SK-MEL-5 (cell line): ENCODE data around the gene MS4A13. TPM values are rescaled to one million over a fixed set of nuclear protein-coding genes. Genes with fewer than 3 reads are reported as not detected.
"Not testable (repeated sequence)": the region's sequence is repeated elsewhere in the genome, so short reads cannot be mapped to it uniquely, and the experiment has no call there.

Source experiments
- DNase-seq: peaks from one replicate; pipeline ENCODE4 v3.0.0-alpha.2; 2016; ENCODE audit warnings: low read depth, low spot score
- in situ Hi-C: cut with HindIII; loops from 2 replicates; pipeline ENCODE4 v1.10.0; 2016; ENCODE audit warnings: low sequenced_read_pairs, high pct_unique_total_duplicates, low pct_unique_long_range_greater_than_20kb
- polyA plus RNA-seq, 2 experiments: library from polyadenylated mRNA; depleted of rRNA; stranded (reverse); fragments of >200 nt; gene quantifications; 2 replicates each; pipeline ENCODE4 v1.2.3, GENCODE V29; 2015
- total RNA-seq: library from RNA; depleted of rRNA; stranded (reverse); fragments of >200 nt; shearing (Covaris generic); gene quantifications from 2 replicates; pipeline ENCODE4 v1.2.3, GENCODE V29; 2014; rRNA removed

The MS4A13 gene
- not detected in 2 replicates for total RNA-seq
- not detected in 2 replicates for polyA plus RNA-seq (2015; cell fraction: cytosol; rRNA removed)
- polyA plus RNA-seq (2015; cell fraction: nucleus; rRNA removed), result not detected in 2 replicates

DNA sequence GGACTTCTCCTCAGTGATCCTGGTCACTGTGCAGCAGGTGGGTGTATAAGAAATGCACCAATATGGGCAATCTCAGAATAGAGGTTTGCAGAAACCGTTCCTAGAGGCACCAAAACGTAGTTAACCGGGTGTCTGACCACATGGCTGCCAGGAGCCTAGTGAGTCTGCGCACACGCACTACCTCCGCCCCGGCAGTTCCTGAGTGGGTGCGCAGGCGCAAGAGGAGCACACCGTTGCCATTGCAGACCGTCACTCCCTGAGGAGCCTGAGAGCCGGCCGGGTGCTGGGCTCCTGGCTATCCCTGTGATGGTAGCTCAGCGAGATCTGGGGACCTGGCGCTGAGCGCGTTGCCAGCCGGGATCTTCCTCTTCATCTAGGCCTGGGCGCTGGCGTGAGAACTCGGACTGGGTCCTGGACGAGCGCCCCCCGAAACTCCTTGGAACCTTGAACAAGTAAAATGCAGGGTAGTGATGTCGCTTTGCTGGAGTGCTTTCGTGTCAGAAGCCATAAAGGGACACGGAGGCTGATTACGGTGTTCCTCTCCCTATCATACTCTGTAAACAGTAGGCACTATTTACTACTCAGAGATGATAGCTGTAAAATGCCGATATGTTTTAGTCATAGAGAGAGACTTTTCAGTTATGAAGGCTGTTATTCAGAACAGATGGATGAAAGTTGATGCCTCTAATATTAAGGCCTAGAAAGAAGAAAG lies at the start of gene MS4A13:
TSS of gene MS4A13 (plus strand) at position 249 of the 712 bp plus-strand sequence. CDS start 2,692 bp downstream, outside the sequence.
- in situ Hi-C loops, result no loop called here

DNA sequence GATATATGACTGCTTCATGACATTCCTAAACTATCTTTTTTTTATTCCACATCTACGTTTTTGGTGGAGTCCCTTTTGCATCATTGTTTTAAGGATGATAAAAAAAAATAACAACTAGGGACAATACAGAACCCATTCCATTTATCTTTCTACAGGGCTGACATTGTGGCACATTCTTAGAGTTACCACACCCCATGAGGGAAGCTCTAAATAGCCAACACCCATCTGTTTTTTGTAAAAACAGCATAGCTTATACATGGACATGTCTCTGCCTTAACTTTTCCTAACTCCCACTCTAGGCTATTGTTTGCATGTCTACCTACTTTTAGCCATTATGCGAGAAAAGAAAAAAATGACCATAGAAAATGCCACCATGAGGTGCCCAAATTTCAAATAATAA lies 46.4 kb upstream of the MS4A13 start:
- DNase-seq, result no peak
- in situ Hi-C loops, result no loop called here

More for the DNA sequence above, at the start of gene MS4A13:
- DNase-seq, result no peak

- in situ Hi-C loops, result no loop called here
- peak; percentile 3 for DNase-seq
These were observed 45.5 kb upstream of the MS4A13 start for GRCh38 chr11:60469723-60470122.

- in situ Hi-C loops, result no loop called here
- DNase-seq, result no peak
These were observed 38.2 kb upstream of the MS4A13 start for GRCh38 chr11:60477035-60477445.

DNA sequence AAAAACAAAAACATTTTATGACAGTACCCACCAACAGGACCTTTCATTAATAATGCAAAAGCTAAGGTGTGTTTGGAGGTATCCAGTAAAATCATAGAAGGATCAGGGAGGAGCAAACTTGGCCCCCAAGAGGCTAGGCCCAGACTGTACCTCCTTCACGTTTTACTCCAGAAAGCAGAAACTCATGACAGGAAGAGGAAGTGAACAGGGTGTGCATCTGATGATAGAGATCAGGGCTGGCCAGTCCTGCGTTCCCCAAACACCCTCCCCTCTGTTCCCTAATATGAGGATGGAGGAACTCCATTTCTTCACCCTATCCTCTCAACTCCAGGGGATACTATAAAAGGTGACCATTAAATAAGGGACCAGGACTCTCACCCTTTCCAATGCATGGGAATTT lies 32.8 kb upstream of the MS4A13 start:
- no peak for DNase-seq
- in situ Hi-C loops, result no loop called here

- in situ Hi-C loops, result no loop called here
- DNase-seq, result peak; percentile 67
These were observed 29.2 kb upstream of the MS4A13 start for GRCh38 chr11:60485987-60486386.

DNA sequence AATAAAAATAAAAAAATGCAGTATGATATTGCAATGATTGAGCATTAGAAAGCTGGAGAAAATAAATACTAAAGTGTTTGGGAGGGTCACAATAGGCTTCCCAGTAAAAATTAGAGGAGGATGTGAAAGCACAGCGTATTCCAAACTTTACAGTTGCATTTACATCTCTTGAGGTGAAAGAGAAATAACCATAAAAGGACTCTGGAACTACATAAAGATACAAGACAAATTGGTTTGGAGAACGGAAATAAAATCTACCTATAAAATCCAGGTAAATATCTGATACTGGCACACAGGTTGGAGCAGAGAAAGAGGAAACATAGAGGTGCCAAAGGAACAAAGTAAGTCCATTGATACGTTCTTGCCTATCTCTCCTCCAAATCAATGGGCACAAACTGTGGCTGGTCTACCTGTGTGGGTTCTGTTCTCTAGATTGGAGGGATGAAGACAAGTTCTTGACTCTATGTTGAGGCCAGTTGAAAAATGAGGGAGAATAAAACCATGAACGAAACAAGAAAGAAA lies 22.6 kb upstream of the MS4A13 start, which contains the start of gene MS4A12:
TSS of gene MS4A12 (plus strand) at position 291 of the 522 bp plus-strand sequence. CDS start 4,541 bp downstream, outside the sequence.
- no peak for DNase-seq
- in situ Hi-C loops, result no loop called here

GRCh38 chr11:60493454-60493853 lies 21.7 kb upstream of the MS4A13 start:
- DNase-seq, result no peak
- in situ Hi-C loops, result no loop called here

DNA sequence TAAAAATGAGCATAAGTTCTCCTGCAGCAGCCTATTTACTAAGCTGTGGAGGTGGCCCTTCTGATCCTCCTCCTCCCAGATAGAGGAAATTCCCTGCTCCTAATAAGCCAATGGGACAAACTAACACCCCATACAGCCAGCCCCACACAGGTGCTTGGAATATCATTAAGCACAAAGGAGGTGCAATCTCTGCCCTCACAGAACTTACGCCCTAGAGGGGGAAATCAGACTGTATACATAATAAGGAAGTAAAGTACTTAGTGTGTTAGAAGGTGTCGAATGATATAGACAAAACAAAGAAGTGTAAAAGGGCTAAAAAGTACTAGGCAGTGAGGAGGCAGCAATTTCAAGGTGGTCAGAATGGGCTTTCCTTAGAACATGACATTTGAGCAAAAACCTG lies 16.8 kb upstream of the MS4A13 start:
- DNase-seq, result no peak
- in situ Hi-C loops, result no loop called here

- in situ Hi-C loops, result no loop called here
- DNase-seq, result no peak
These were observed 16.3 kb upstream of the MS4A13 start for GRCh38 chr11:60498853-60499252.

GRCh38 chr11:60500276-60500910 lies 14.8 kb upstream of the MS4A13 start:
- DNase-seq, result no peak
- in situ Hi-C loops, result no loop called here

GRCh38 chr11:60502221-60502775 lies 12.9 kb upstream of the MS4A13 start:
- no peak for DNase-seq
- in situ Hi-C loops, result no loop called here

GRCh38 chr11:60504219-60504905 lies 10.8 kb upstream of the MS4A13 start:
- in situ Hi-C loops, result no loop called here
- peak; percentile 8 for DNase-seq

GRCh38 chr11:60509609-60510008 lies 5.6 kb upstream of the MS4A13 start:
- in situ Hi-C loops, DNase-seq: not testable (repeated sequence)

DNA sequence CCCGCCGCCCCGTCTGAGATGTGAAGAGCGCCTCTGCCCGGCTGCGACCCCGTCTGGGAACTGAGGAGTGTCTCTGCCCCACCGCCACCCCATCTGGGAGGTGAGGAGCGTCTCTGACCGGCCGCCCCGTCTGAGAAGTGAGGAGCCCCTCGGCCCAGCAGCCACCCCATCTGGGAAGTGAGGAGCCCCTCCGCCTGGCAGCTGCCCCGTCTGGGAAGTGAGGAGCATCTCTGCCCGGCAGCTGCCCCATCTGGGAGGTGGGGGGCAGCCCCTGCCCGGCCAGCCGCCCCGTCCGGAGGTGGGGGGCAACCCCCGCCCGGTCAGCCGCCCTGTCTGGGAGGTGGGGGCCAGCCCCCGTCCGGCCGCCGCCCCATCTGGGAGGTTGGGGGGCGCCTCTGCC lies 5.0 kb upstream of the MS4A13 start:
- in situ Hi-C loops, DNase-seq: not testable (repeated sequence)

DNA sequence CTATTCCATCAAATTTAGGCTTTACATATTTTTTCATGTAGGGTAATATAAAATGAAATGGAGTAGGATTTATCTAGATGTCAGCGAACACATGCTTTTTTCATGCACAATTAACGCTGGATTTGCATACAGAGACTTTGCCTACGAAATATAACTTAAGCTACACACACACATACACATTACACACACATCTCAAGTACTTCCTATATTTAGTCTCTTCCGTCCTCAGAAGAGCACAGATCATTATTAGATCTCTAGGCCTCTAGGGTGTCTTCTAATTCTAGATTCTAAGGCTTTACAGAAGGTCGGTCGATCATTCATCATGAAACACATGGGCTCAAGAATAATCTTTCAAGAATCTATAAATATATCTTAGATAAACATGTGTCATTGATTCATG lies 3.8 kb upstream of the MS4A13 start:
- in situ Hi-C loops, result no loop called here
- no peak for DNase-seq

DNA sequence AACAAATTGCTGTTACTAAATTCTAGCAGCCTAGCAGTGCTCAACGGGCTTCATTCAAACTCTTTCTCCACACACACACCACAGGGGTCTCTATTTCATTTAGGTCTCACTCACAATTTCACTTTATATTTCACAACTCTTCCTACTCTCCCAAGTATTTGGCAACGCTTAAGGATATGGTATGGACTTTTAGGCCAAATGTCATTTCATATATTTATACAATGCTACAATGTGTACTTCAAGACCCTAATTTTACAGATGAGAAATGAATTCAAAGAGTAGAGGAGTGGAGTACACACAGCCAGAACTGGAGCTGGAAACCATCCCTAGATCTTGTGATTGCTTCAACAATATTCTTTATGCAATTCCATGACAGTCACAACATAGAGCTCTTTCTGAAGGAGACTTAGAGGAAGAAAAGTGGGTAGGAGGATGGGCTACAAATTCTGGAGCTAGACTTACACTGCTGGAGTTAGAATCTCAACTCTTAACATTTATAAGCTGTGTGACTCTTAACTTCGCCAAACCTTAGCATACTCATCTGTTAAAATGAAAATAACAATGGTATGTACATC lies 2.5 kb upstream of the MS4A13 start:
- peak; percentile 4 for DNase-seq
- in situ Hi-C loops, result no loop called here
